ENCODE data around the gene NR2C2. TPM values are rescaled to one million over a fixed set of nuclear protein-coding genes. Genes with fewer than 3 reads are reported as not detected.

NR2C2 gene
- total RNA-seq, 6 experiments from 2014 or later, result 23.7 to 35.2 (median 28.6) TPM

DNA sequence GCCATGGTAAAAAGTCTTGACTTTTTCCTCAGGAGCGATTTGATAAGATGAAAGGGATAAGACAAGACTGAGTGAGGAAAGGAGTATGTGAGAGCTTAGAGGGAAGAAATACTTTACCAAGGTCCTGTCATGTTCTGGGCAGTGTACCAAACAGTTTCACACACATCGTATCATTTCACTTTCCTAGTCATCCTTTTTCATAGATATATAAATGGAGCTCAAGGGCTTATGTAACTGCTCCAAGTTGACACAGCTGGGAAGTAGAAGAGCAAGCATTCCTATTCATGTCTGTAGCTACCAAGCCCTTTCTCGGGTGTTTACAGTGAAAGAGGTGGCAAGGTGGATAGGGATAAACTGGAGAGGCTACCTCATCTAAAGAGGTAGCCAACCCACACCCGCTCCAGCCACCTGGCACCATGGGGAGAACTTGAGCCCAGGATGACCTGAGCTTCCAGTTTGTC is 60.3 kb downstream of the NR2C2 start:
- H3K9me3 Mint-ChIP-seq, result no peaks in the 10 kb centered on the region; the same call in 1 of the 2 replicates
- H3K36me3 Mint-ChIP-seq (ENCODE audit: low read depth), result peaks cover 33% of the 10 kb centered on the region
- H3K4me1 Mint-ChIP-seq (ENCODE audit: low read depth), result peaks cover 10% of the 10 kb centered on the region
- TF ChIP-seq CTCF (IDR thresholded peaks at IDR 0.05), result no peak
- 0 out of 2 replicates have a peak overlapping the region, but pooled peaks have one; percentile 5 for H3K4me3 Mint-ChIP-seq
- H3K27me3 Mint-ChIP-seq (ENCODE audit: insufficient read depth), result peaks cover 3% of the 10 kb centered on the region
- DNase-seq, result peak; percentile 83
- H3K27ac Mint-ChIP-seq, result peak overlapping the region; percentile 81

DNA sequence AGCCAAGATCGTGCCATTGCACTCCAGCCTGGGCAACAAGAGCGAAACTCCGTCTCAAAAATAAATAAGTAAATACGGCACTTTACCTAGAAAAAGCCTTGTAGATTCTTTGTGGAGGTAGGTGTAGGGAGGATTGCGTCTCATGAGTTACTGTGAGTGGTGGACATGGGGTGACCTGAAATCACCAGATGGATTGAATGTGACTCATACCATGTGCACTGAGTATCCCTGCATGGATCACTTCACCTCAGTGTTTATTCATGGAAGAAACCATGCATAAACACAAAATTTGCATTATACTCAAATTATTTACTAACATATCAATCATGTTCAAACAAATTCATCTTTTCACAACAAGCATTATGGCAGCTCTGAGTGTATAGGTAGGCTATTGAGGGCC is 61.8 kb downstream of the NR2C2 start:
- H3K4me3 Mint-ChIP-seq, result no peak overlapping the region
- peaks cover 33% of the 10 kb centered on the region for H3K36me3 Mint-ChIP-seq (ENCODE audit: low read depth)
- peaks cover 2% of the 10 kb centered on the region; the same call in 1 of the 2 replicates for H3K27me3 Mint-ChIP-seq (ENCODE audit: insufficient read depth)
- no peak for TF ChIP-seq CTCF (IDR thresholded peaks at IDR 0.05)
- no peaks in the 10 kb centered on the region; the same call in 1 of the 2 replicates for H3K9me3 Mint-ChIP-seq
- H3K4me1 Mint-ChIP-seq (ENCODE audit: low read depth), result peaks cover 10% of the 10 kb centered on the region
- no peak overlapping the region for H3K27ac Mint-ChIP-seq
- no peak for DNase-seq

GRCh38 chr3:15010664-15011063 is 63.3 kb downstream of the NR2C2 start:
- peaks cover 10% of the 10 kb centered on the region for H3K4me1 Mint-ChIP-seq (ENCODE audit: low read depth)
- peaks cover 44% of the 10 kb centered on the region for H3K36me3 Mint-ChIP-seq (ENCODE audit: low read depth)
- no peak overlapping the region for H3K4me3 Mint-ChIP-seq
- H3K27me3 Mint-ChIP-seq (ENCODE audit: insufficient read depth), result peaks cover 2% of the 10 kb centered on the region; the same call in 1 of the 2 replicates
- no peak for TF ChIP-seq CTCF (IDR thresholded peaks at IDR 0.05)
- no peaks in the 10 kb centered on the region; the same call in 1 of the 2 replicates for H3K9me3 Mint-ChIP-seq
- no peak overlapping the region for H3K27ac Mint-ChIP-seq
- no peak for DNase-seq

- DNase-seq, result no peak
These were observed 63.8 kb downstream of the NR2C2 start for GRCh38 chr3:15011174-15011573.

DNA sequence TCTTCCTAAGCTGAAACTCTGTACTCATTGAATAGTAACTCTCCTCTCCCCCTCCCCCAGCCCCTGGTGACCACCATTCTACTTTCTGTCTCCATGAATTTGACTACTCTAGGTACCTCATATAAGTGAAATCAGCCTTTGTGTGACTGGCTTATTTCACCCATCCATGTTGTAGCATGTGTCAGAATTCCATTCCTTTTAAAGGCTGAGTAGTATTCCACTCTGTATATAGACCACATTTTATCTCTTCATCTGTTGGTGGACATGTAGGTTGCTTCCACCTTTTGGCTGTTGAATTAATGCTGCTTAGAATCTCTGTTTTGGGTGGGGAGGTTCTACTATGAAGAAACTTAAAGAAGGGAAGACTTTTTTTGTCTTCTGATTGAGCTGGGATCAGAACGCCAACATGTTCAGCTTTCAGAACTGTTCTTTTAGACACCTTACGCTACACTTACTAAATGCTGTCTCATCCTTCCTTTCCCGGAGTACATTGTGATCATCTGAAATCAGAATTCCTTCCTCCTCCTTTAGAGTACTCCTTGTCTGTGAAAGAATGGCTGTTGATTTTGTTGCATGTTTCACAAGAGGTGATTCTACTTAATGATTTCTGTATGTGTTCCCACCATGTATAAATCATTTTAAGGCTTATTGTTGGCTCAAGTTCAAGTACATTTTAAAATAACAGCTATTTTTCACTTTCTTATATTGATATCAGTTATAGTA is 67.4 kb downstream of the NR2C2 start:
- TF ChIP-seq CTCF (IDR thresholded peaks at IDR 0.05), result no peak
- no peak for DNase-seq
- H3K9me3 Mint-ChIP-seq, result no peaks in the 10 kb centered on the region
- H3K27me3 Mint-ChIP-seq (ENCODE audit: insufficient read depth), result no peaks in the 10 kb centered on the region; the same call in 1 of the 2 replicates
- H3K4me1 Mint-ChIP-seq (ENCODE audit: low read depth), result no peaks in the 10 kb centered on the region; the same call in 1 of the 2 replicates
- no peak overlapping the region for H3K4me3 Mint-ChIP-seq
- H3K36me3 Mint-ChIP-seq (ENCODE audit: low read depth), result peaks cover 40% of the 10 kb centered on the region
- H3K27ac Mint-ChIP-seq, result 0 out of 2 replicates have a peak overlapping the region, but pooled peaks have one; percentile 15

More at GRCh38 chr3:15011174-15011573, 63.8 kb downstream of the NR2C2 start:
- H3K4me1 Mint-ChIP-seq (ENCODE audit: low read depth), result peaks cover 10% of the 10 kb centered on the region
- TF ChIP-seq CTCF (IDR thresholded peaks at IDR 0.05), result no peak
- no peak overlapping the region for H3K27ac Mint-ChIP-seq
- H3K4me3 Mint-ChIP-seq, result no peak overlapping the region
- H3K36me3 Mint-ChIP-seq (ENCODE audit: low read depth), result peaks cover 47% of the 10 kb centered on the region
- peaks cover 2% of the 10 kb centered on the region; the same call in 1 of the 2 replicates for H3K27me3 Mint-ChIP-seq (ENCODE audit: insufficient read depth)
- H3K9me3 Mint-ChIP-seq, result no peaks in the 10 kb centered on the region; the same call in 1 of the 2 replicates

Data from HFFc6 (cell line).